Limb (tissue), 2 donors: ENCODE data around the gene GABRB2.
A peak's percentile ranks its signal among the peaks of the same experiment; 100 is the strongest.

Experiments
- DNase-seq, 2 donors: peaks; one replicate each; pipeline ENCODE4 v3.0.0-alpha.2; 2016; ENCODE audit errors: extremely low spot score in 2 of 2

The GABRB2 gene

GRCh38 chr5:161481922-161482321 lies 64.6 kb downstream of the GABRB2 start:
- no peak for DNase-seq

- DNase-seq, result no peak
Observed at GRCh38 chr5:161471211-161471950, 75.1 kb downstream of the GABRB2 start.

- DNase-seq, result no peak
Observed at GRCh38 chr5:161467703-161468102, 78.8 kb downstream of the GABRB2 start.

GRCh38 chr5:161460741-161461140 lies 85.8 kb downstream of the GABRB2 start:
- DNase-seq, result no peak

DNA sequence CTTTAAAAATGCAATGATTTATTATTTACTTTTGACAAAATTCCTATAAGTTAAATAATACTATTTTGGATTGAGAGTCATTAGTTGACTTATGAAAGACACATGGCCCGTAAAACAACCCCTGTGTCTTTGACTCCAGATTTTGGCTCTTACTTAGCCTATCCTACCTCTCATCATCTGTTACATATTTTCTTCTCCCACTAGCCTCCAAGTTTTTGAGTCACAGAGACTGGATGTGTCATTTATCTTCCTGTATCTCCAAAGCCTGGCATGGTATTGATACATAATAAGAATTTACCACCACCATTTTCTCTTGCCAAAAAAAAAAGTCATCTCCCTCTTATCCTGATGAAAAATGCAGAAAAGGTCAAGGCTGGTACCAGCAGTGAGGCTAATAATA lies 99.9 kb downstream of the GABRB2 start:
- DNase-seq, result no peak

GRCh38 chr5:161442471-161442870 lies 104.1 kb downstream of the GABRB2 start:
- DNase-seq, result no peak

GRCh38 chr5:161432798-161433197 lies 113.7 kb downstream of the GABRB2 start:
- DNase-seq, result no peak

GRCh38 chr5:161431963-161432362 lies 114.6 kb downstream of the GABRB2 start:
- no peak for DNase-seq

GRCh38 chr5:161421067-161421466 lies 125.5 kb downstream of the GABRB2 start:
- no peak for DNase-seq

DNA sequence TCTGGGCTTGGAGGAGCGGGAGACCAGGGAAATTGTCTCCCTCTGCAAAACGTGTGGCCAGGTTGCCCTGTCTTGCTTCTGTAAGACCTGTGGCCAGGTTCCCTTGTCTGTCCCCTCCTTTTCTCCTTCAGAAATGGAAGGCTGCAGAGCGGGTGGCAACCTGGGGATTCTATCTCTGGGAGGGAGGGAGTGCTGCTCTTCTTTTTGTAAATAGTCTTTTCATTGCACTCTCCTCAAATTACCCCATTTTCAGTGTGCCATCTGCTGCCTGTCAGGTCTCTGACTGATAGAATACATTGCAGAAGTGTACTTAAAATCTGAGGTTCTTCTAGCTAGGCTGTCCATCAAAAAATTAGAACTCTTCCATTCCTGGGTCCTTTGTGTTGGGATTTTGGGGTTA lies 126.0 kb downstream of the GABRB2 start:
- no peak for DNase-seq

- no peak for DNase-seq
Observed at GRCh38 chr5:161414896-161415295, 131.6 kb downstream of the GABRB2 start.

DNA sequence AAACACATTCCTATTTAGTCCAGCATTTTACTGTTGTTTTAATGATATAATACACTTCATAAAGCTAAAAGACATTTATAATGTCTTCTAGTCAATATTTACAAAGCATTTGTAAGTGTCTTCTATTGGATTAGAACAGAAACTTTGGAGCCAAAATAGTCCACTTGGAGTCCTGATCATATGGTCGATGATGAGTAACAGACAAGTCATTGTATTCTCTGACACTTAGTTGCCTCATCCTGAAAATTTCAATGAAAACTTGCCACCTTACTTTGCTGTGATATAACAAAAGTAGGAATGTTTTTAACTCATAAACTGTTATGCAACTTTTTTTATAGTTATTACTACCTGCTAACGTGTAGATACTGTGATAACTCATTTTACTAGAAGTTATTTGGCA lies 132.5 kb downstream of the GABRB2 start:
- DNase-seq, result no peak

- DNase-seq, result no peak
Observed at GRCh38 chr5:161412792-161413191, 133.7 kb downstream of the GABRB2 start.

- no peak for DNase-seq
Observed at GRCh38 chr5:161411156-161411555, 135.4 kb downstream of the GABRB2 start.

- DNase-seq, result no peak
Observed at GRCh38 chr5:161410640-161411039, 135.9 kb downstream of the GABRB2 start.

DNA sequence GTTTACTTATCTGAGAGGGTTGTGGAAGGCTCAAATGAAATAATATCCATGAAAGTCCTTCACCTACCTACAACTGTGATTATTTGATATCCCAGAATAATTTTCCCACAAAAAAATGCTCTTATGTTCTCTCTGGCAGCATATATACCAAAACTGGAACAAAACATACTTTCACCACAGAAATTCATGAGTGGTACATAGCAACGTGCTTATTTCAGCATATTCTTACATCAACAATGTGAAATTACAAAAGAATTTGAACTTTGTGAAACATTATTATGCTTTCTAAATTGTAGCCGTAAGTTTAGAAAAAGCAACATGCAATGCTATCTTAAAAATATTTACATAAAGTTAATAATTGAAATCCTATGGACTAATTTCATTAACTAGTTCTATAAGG lies 137.1 kb downstream of the GABRB2 start:
- no peak for DNase-seq

GRCh38 chr5:161406880-161407279 lies 139.6 kb downstream of the GABRB2 start:
- no peak for DNase-seq

- DNase-seq, result no peak
Observed at GRCh38 chr5:161403996-161404395, 142.5 kb downstream of the GABRB2 start.

- DNase-seq, result no peak
Observed at GRCh38 chr5:161403121-161403520, 143.4 kb downstream of the GABRB2 start.

- no peak for DNase-seq
Observed at GRCh38 chr5:161400583-161400982, 145.9 kb downstream of the GABRB2 start.

- DNase-seq, result no peak
Observed at GRCh38 chr5:161399996-161400562, 146.4 kb downstream of the GABRB2 start.

DNA sequence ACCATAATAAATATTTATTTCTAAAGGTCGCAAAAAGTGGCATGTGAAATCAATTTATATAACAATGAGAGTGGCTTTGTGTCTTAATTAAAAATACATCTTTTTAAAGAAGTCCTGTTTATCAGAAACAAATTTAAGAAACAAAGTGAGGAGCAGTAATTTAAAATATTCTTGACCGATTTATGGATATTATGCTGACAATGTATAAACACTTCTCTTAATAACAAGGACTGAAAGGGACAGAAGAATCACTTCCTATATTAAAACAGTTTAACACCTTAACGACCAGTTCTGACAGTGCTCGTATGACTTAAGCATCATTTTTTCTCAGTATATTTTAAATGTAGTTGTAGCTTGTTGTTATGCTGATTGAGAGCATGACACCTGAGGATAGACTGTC lies 149.1 kb downstream of the GABRB2 start:
- no peak for DNase-seq

DNA sequence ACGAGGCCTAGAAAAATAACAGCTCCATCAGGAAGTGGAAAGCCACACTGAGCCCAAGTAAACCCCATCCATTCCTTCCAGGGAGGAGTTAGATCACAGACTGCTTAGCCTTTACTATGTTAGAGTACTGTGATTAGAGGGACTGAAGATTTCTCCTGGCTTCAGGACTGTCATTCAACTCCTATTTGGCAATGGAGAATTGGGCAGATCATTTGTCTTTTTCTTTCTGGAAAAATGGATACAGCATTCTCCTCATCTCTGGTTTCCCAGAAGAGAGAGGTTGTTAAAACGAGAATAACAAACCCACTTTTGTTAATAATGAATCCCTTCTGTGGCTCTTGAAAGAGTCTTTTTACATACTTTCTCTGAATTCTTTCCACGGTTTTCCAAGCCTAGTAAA lies 150.4 kb downstream of the GABRB2 start:
- DNase-seq, result peak in 1 of 2 donors; percentile 40
